Mesenteric fat pad (tissue), 1 donor: ENCODE results near the gene MPV17L2. TPM values are rescaled to one million over a fixed set of nuclear protein-coding genes. Genes with fewer than 3 reads are reported as not detected.

ENCODE experiments used
- DNase-seq: peaks from one replicate; pipeline ENCODE4 v3.0.0-alpha.2; 2020; ENCODE audit warnings: low spot score
- total RNA-seq: library from RNA; stranded (reverse); fragmentation: NEBNext Ultra II Directional; extraction: Animal tissue kit (Norgen Biotek cat#: 25700); gene quantifications from one replicate; pipeline ENCODE4 v1.2.1, GENCODE V29; 2021
- donor health status: DM: yes; HTN: yes; CAD: no.

Gene MPV17L2
- total RNA-seq, 1 donor from 2014 or later = 10.7 TPM

DNA sequence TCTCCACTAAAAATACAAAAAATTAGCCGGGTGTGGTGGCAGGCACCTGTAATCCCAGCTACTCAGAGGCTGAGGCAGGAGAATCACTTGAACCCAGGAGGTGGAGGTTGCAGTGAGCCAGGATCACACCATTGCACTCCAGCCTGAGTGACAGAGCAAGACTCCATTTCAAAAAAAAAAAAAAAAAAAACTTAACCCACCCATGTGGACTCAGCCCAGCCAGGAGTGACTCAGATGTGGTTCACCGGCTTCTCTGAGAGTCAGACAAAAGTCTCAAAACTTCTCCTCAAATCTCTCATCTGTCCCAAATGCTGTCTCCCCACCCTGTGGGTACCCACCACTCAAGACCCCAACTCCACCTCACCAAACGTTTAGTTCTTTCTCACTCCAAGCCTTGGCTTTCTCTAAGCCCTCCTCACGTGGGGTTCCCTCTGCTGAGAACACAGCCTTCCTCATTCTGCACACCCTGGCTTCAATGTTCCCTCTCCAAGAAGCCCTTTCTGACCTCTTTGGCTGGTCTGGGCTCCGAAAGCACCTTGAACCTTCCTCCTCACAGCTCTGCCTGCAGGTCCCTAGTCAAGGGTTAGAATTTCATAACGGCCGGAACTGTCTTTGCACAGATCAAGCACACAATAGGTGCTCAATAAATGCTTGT, 21.9 kb downstream of the MPV17L2 start:
- no peak for DNase-seq

DNA sequence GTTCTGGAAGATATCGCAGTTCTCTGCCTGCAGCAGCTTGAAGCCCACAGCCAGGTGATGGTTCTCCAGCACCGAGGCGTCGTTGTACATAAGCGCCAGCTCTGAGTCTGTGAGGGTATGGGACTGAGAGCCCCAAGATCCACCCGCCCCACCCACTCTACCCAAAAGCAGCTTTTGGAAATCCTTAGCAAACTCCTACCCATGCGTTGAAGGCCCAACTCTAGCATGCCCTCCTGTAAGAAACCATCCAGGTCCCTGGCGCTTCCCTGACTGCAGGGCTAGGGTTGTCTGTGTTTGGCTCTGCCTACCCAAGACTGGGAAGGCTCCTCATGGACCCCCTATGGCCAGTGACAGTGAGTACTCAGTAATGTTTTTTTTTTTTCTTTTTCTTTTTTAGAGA, 23.8 kb downstream of the MPV17L2 start:
- DNase-seq = no peak

DNA sequence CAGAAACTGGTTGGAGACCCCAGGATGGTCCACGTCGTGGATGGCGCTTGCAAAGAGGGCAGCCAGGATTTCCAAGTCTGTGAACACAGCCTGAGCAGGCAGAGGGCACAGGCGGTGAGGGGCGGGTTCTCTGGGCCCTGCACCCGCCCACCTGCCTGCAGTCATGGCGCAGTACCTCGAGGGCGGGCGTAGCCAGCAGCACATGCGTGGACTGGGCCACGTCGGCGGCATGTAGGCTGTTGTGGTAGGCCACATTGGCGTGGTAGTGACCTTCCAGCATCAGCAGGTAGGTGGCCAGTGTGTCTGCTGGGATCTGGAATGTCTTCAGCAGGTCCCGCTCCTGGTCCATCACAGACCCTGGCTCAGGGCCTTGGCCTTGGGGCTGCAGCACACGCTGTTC, 25.1 kb downstream of the MPV17L2 start:
- DNase-seq = no peak

DNA sequence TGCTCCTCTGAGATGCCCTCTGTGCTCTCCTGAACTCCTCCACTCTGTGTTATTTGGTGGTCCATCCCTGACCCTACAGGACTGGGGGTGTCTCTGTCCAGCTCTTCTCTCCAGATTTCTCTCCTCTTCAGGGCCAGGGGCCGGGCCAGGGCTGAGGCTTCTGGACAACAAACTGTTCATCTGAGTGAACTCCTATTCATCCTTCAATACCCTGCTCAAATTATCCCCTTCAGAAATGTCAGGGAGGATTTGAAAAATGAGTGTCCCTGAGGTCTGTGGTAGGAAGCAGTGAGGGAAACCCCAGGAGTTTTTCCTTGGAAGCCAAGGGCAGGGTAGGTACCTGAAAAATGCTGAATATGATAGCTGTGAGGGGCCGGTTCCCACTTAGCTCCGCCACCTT, 25.6 kb downstream of the MPV17L2 start:
- no peak for DNase-seq

DNA sequence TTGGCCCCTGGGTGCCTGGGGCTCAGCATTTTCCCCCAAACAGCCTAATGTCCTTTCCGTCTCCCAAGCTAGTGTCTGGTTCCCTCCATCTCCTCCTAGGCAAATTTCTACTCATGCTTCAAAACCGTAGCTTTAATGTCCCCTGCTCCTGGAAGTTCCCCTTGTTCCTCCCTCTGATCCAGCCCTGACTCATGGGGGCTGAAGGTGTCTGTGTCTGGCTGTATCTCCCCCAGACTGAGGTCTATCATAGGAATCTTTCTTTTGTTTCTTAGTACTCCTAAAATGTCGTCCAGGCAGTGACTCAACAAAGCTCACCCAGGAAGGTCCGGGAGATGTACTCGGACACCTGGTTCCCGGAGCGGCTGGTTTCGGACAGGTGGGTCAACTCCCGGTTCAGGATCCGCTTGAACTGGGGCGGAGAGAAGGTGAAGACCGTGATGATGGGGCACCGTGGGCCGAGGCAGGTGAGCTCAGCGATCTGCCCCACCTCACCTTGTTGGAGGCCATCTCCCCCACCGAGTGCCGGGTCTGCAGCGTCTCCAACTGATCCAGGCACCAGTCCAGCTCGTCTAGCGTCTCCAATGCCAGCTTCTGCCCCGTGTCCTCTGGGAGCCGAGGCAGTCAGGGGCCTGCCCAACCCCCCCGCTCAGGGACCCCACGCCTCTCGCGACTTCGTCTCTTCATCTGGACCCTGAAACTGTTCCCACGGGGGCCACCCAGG, 27.1 kb downstream of the MPV17L2 start:
- no peak for DNase-seq

DNA sequence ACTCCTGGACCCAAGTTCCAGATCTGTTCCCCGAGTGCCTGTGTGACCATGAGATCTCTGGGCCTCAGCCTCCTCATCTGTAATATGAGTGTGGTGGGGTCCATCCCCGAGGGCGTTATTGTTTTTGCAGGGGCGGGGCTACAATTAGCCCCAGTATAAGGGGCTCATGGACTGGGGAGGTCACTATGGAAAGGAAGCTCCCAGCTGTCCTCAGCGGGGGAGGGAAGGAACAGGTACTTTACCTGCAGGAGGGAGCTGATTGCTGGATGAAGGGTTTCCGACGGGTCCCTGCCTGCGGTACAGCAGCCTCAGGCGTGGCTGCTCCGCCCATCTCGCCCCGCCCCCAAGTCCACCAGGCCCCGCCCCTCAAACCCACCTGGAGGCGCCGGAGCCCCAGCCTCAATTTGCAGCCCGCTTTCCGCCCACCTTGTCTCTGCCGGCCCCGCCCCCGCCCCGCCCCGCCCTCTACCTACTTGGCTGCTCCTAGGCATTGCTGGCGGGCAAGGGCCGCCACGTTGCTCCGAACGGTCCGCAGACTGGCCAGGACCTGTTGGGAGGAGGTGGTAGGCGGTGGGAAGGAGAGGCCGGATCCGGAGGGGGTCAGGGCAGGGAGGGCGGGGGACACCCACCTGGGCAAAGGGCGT, 27.7 kb downstream of the MPV17L2 start:
- DNase-seq = no peak

DNA sequence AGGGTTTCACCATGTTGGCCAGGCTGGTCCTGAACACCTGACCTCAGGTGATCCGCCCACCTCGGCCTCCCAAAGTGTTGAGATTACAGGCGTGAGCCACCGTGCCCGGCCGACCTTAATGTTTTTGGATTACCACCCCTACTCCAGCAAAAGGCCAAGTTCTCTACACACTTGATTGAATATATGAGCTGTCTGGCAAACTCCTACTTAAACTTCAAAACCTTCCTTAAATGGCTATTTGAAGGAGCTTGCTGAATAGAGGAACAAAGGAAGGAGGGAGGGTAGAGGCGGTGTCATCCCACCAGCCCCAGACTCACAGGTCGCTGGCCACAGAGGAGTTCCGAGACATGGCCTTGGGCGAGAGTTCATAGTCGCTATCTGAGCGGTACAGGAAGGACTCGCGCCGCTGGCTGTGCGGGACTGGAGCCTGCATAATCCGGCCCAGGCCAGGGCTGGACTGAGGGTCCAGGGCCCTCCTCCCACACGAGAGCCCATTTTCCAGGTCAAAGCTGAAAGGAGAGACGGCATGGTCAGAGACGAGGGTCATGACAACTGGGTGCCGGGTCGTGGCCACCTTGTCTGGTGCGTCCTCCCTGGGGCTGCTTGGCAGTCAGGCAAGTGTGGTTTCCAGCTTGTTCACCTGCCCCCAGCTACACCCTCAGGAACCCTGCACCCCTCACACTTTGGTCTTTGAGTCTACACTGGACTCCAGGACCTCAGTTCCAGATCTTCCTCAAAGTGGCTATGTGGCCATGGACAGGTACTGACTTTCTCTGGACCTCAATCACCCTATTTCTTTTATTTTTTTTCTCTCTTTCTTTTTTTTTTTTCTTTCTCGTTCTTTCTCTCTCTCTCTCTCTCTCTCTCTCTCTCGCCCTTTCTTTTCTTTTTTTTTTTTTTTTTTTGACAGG, 29.1 kb downstream of the MPV17L2 start:
- no peak for DNase-seq

DNA sequence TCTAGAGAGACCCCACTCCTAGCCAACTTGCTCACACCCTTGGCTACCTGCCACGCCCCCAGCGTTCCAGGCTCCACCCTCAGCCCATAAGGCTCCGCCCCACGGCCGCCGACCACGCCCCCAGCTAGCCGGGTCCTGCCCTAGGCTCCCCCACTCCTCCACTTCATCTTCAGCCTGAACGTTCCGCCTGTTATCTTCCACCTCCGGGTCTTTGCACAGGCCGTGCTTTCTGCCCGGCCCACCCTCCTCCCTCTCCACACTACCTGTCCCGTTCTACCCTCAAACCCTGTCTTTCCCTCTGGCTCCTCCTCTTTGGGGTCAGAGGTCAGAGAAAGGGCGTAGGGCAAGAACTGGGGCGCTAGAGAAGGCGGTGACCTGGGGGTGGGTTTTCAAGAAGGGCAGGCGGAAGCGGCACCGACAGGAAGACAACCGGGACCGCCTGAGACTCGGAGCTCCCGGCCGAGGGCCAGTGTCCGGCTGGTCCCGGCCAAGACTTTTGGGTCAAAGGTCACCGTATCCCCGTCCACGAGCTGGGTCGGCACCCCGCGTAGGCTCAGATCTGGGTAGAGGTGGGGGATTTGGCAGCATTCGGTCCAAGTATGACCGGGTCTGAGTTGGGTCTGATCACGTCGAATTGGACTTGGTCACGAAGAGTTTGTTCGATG, 31.0 kb downstream of the MPV17L2 start:
- no peak for DNase-seq

DNA sequence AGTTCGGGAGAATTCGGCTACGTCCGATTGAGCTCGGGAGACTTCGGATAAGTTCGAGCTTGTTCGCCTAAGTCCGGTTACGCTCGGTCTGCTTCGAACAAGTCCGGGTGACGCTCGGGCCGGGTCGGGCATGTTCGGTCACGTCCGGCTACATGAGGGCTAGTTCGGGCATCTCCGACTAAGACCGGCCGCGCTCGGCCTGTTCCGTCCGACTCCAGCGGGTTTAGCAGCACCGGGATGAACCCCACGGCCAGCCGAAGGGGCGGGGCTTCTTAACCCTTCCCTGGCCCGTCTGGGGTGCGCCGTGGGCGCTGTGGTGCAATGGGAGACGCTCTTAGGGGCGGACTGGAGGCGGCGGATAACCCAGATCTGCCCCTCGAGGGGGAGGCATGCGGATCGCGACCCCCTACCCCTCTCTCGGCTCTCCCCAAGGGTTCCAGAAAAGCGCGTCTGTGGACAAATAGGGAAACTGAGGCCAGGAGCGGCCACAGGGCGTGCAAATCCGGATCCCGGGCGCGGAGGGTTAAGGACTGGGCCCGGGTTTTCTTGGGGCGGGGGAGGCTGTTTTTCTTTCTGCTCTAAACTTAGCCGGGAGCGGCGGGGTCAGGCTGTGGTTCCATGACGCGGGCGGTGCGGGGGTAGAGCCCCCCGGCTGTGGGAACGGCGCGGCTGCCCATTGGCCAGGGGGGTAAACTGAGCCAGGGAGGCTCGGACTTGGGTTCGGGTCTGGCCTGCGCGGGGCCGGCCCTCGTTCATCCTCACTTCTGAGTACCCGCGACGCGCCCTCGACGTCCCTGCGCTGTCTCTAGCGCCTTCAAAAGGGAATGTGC, 31.7 kb downstream of the MPV17L2 start:
- peak; percentile 100 for DNase-seq

DNA sequence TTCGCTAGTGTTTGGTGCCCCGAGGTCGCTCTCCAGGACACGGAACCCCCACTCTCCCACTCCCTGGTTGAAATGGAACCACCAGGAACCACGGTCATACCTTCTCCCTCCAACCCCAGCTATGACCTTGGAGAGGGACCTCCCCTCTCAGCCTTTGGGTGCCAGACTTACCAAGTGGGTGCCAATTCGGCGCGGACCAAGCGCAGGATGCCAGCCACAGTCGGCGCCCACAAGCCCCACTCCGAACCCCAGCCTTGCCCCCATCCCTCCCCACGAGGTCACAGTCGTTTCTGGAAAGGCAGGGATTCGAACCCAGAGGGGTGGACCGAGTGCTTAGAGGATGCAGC, 32.3 kb downstream of the MPV17L2 start:
- DNase-seq = no peak

DNA sequence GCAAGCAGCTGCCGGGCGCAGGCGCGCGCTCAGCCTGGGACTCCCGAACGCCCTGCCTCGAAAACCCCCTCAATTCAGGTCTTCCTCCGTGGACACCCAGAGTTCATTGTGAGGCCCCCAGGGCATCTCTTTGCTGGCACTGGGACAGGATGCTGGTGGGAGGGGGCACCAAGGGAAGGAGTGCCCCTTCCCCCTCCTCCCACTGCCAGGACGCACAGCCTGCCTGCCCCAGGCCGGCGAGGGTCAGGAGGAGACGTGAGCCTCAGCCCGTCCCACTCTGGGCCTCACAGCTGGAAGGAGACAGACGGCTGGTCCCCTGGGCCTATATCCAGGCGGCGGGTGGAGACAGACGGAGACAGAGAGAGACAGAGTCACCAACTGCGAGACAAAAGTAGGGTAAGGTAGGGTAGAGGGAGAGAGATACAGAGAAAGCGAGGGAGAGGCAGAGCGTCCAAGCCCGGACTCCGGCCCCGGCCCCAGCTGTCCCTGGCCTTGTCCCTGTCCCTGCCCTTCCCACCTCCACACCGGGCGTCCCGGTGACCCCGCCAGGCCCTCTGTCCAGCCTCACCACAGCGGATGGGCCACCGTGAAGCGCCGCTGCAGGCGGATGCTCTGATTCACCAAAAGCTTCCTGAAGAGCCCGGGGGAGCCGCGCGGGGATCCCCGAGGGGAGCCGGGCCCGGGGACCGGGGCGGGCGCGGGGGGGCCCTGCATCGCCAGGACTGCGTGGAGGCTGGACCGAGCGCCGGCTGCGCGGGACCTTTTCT, 32.9 kb downstream of the MPV17L2 start, which contains the start of gene PDE4C:
Gene PDE4C, minus strand, starts transcription at position 737 of the 767 bp plus-strand sequence. Its CDS starts 23 bp downstream, at position 714.
- DNase-seq = no peak

DNA sequence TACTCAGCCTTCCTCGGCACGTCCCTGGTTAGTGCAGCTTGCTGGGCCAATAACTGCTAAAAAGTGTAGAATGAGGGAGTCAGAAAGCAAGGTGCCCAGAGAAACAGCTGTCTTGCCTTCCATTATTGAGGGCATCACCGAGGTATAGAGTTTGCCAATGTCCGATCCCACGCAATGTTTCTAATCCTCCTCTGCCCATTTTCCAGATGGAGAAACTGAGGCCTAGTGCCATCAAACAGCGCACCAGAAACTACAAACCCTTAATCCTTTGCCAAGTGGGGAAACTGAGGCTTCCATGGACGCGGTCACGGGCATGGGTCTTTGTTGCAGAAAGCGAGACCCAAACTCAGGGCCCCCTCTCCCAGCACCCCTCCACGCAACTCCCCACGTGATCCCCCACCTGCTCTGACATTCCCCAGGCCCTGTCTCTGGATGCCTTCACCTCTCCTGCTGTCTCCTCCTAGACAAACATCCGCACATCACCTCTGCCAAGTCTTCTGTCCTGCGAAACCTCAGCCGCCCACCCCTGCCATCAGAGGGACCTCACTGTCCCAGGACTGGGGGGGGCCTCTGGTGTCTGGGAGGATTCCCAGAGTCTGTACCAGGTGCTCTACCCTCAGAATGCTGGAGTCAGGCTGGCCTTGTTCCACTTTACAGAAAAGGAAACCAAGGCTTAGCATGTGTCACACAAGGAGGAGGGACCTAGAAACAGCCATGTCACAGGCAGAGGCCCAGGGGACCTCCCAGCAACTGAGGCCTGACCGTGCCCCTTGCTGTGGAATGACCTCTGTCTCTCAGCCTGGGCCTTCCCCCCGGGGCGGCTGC, 34.1 kb downstream of the MPV17L2 start:
- no peak for DNase-seq

DNA sequence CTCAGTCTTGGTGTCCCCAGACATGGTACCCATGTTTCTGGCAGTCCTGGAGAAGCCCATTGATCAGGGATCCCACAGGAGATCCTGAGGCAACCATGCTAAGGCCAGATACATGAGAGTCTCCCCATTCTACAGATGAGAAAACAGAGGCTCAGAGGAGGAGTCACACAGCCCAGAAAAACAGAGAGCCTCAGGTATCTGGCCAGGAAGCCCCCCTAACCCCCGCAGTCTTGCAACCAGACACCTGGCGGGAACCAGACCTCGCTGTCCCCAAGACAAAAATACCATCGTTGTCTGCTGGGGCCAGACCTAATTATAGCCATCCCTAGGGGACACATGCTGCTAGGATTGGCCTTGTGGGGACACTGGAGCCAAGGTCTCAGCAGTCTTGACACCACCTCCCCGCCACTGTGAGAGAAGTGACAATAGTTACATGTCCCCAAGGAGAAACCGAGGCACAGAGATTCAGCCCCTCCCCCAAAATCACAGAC, 34.8 kb downstream of the MPV17L2 start:
- no peak for DNase-seq

DNA sequence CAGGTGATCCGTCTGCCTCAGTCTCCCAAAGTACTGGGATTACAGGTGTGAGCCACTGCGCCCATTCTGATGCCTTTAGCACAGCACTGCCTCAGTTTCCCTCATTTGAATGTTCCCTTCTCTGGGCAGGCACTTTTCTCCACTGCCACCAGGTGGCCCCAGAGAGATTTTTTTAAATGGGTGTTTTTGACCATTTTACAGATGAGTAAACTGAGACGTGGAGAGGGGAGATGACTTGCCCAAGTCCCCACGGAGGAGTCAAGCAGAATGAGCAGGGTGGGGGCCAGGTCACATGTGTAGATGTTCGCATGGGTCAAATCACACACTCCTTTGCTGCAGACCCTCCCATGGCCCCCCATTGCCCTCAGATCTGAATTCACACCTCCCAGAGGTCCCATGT, 36.5 kb downstream of the MPV17L2 start:
- DNase-seq = no peak

DNA sequence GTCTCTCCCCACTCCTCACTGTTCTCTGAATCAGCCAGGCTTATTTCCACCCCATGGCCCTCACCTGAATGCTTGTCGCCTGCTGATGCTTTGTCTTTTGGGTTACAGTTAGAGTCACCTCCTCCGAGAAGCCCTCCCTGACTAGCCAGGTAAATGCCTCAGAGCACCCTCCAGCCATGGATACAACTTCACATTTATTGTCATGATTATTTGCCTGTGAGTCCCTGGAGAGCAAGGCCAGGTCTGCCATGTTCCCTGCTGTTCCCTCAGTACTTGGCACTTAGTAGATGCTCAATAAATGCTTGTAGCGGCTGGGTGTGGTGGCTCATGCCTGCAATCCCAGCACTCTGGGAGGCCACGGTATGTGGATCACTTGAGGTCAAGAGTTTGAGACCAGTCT, 36.9 kb downstream of the MPV17L2 start:
- DNase-seq = no peak

DNA sequence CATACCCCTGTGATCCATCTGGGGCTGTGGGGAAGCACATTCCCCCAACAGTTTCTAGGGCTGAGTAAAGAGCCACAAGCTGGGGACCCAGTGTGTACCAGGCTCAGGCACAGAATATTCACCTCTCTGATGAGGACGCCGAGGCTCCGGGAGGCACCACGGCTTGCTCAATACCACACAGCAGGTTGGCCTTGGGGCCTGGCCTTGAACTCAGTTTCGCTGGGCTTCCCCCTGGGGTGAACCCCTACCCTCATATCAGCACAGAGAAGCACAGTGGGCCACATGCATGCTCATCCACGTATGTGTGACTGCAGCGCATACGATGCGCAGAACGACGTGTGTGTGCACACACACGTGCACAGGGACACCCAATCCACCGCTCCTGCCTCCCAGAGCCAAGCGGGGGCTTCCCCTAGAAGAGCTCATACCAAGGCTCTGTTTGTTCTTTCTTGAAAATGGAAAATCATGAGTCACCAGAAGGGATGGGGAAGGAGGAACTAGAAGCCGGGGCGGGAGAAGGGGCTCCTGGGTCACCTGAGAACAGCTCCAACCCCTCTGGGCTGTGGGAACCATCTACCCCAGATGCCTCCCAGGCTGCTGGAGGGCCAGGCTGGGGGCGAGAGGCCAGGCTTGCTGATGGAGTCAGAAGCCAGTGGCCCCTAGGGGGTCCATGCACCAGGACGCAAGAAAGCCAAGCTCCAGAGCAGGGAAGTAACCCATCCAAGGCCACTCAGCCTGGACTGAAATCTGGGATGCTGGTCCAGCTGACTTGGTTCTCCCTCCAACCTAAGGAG, 38.1 kb downstream of the MPV17L2 start:
- DNase-seq = no peak

DNA sequence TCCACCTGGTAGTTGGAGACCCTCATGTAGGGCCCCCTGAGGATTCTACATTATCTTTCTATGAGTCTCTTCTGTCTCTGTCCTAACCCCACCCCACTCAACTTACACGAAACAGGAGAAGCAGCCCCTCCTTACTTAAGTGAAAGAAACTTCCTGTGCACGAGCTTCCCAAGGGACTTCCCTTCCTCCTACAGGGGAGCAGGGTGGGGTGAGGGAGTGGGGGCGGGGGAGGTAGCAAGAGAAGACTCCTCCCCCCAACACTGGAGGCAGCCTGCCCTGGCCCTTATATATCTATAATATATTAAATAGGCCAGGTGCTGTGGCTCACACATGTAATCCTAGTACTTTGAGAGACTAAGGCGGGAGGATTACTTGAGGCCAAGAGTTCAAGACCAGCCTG, 38.8 kb downstream of the MPV17L2 start:
- no peak for DNase-seq
